Stimulated activated CD4-positive, alpha-beta T cell treated with anti-CD3 and anti-CD28 coated beads, Interleukin-1b, Interleukin-23, amount 100 ng/mL, for 24 hours (primary cell): Measurements from ENCODE around the gene DIRAS3.
"Not testable (repeated sequence)": the region's sequence is repeated elsewhere in the genome, so short reads cannot be mapped to it uniquely, and the experiment has no call there.

Experiments used
- DNase-seq, 4 experiments: peaks; one replicate each; pipeline ENCODE4 v3.0.0-alpha.2; 2020; ENCODE audit warnings: low read depth in 4 of 4, low spot score in 1 of 4

DIRAS3 gene

GRCh38 chr1:68024635-68025338 lies 25.6 kb downstream of the DIRAS3 start:
- no peak for DNase-seq

GRCh38 chr1:68016381-68016780 lies 34.0 kb downstream of the DIRAS3 start:
- no peak for DNase-seq

- no peak for DNase-seq
These were observed 34.5 kb downstream of the DIRAS3 start for GRCh38 chr1:68015971-68016370.

GRCh38 chr1:68015369-68015768 lies 35.1 kb downstream of the DIRAS3 start:
- DNase-seq = no peak

- DNase-seq = no peak
These were observed 37.1 kb downstream of the DIRAS3 start for GRCh38 chr1:68013351-68013750.

GRCh38 chr1:68011657-68012375 lies 38.6 kb downstream of the DIRAS3 start:
- no peak for DNase-seq

GRCh38 chr1:68010543-68010942 lies 39.9 kb downstream of the DIRAS3 start:
- DNase-seq = no peak

GRCh38 chr1:68010090-68010489 lies 40.3 kb downstream of the DIRAS3 start:
- no peak for DNase-seq

GRCh38 chr1:68003626-68004025 lies 46.8 kb downstream of the DIRAS3 start:
- DNase-seq = not testable (repeated sequence)

- DNase-seq = no peak
These were observed 50.2 kb downstream of the DIRAS3 start for GRCh38 chr1:68000191-68000590.

- no peak for DNase-seq
These were observed 52.7 kb downstream of the DIRAS3 start for GRCh38 chr1:67997746-67998145.
